GM12891 (cell line): ENCODE results near the gene IRF5.

Source experiments
- POLR2A ChIP-seq: IDR thresholded peaks from 2 replicates; pipeline ENCODE4 v1.6.1; 2011; ENCODE audit warnings: low read depth, low read length, control low read depth
- POLR2AphosphoS5 ChIP-seq: IDR thresholded peaks from 2 replicates; pipeline ENCODE4 v1.6.1; 2011; ENCODE audit warnings: low read depth, low read length, control low read depth
- POU2F2 ChIP-seq: IDR thresholded peaks from 2 replicates; pipeline ENCODE4 v1.6.1; 2011; ENCODE audit warnings: low read depth, mild to moderate bottlenecking, control low read depth, low read length, moderate library complexity
- TAF1 ChIP-seq: IDR thresholded peaks from 2 replicates; pipeline ENCODE4 v1.6.1; 2011; ENCODE audit warnings: low read depth, low read length, control low read depth

DNA sequence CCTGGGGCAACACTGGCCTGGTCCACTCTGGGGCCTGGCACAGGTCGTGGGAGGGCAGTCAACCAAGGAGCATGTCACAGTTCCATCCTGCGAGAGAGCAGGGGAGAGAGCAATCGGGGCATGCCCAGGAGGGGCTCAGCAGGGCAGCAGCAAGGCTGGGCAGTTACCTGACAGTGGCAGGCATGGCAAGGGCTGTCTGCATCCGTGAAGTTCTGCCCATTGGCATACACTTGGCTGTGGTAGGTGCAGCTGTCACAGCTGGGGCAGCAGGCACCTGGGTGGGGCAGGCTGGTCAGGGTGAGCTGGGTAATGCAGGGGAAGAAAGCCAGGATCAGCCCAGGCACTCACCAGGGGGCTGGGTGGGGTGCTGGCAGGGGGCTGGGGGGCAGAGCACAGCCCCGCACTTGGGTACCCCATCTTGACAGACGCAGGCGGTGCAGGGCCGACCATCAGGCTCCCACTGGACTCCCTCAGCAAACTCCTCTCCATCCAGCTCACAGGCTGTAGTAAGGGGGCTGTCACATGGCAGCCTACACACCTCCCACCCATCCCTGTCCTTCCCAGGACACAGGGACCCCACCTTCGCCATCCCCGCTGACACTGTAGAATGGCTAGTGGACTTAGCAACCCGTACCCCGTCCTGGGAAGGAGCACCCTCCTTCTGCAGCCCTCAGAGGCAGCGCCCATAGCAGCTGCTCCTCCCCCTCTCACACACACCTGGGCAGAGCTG lies 45.0 kb upstream of the IRF5 start:
- TF ChIP-seq POU2F2 (no peak), POLR2A (no peak), POLR2AphosphoS5 (no peak), TAF1 (no peak)
